Kidney tubule cell (primary cell): ENCODE data around the gene MPRIP.
A peak's percentile ranks its signal among the peaks of the same experiment; 100 is the strongest.
"Not testable (repeated sequence)": the region's sequence is repeated elsewhere in the genome, so short reads cannot be mapped to it uniquely, and the experiment has no call there.

Experiments
- DNase-seq: peaks from one replicate; pipeline ENCODE4 v3.0.0-alpha.2; 2018; ENCODE audit warnings: low spot score

MPRIP gene

GRCh38 chr17:17042384-17042736 lies at the start of gene MPRIP:
Gene MPRIP (plus strand): TSS chr17:17042457. CDS start chr17:17042849, 392 bp downstream.
- no peak for DNase-seq

GRCh38 chr17:16994631-16995030 lies 47.6 kb upstream of the MPRIP start:
- DNase-seq = no peak

- no peak for DNase-seq
Measured at GRCh38 chr17:16995930-16996329, 46.3 kb upstream of the MPRIP start.

DNA sequence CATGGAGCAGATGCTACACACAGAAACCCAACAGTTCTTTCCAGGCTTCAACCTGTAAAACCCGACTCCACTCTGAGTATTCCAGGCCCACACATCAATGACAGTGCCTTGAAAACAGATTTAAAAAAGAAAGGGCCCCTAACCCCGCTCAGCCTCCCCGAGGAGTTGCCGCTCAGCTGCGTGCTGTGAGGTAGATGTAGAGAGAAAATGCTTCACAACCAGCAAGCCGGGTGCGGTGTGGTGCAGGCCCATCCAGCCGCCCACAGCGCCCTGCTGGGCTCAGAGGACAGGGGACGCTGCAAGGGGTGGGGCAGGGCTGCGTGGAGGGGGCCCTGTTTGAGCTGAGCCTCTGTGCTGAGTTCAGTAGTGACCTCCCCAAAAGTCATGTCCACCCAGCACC lies 45.5 kb upstream of the MPRIP start:
- DNase-seq = not testable (repeated sequence)

- no peak for DNase-seq
Measured at GRCh38 chr17:16997514-16998429, 44.5 kb upstream of the MPRIP start.

DNA sequence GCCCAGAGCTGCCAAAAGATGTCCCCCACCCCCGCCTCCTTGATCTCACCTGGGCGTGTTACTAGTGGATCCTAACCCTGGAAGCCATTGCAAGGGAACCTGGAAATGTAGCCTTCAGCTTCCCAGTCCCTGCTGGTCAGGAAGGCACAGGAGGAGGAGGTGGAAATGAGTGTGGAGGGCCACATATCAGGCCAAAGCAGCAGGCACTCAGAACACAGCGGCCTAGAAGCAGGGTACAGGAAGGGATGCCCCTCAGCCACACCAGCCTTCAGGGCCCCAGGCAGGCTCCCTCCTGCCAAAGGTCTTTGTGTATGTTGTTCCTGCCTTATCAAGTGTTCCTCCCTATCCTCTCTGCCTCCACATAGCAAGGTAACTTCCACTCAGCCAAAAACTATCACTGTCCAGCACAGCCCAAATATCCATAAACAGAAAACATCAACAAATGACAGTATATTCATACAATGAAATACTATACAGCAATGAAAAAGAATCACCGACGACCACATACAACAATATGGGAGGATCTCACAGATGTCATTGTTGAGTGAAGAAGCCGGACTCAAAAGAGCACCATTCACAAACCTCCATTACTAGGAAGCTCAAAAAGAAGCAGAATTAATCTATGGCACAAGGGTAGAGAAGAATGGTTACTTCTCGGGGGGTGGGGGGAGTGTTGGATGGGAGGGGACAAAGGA lies 42.2 kb upstream of the MPRIP start:
- no peak for DNase-seq

DNA sequence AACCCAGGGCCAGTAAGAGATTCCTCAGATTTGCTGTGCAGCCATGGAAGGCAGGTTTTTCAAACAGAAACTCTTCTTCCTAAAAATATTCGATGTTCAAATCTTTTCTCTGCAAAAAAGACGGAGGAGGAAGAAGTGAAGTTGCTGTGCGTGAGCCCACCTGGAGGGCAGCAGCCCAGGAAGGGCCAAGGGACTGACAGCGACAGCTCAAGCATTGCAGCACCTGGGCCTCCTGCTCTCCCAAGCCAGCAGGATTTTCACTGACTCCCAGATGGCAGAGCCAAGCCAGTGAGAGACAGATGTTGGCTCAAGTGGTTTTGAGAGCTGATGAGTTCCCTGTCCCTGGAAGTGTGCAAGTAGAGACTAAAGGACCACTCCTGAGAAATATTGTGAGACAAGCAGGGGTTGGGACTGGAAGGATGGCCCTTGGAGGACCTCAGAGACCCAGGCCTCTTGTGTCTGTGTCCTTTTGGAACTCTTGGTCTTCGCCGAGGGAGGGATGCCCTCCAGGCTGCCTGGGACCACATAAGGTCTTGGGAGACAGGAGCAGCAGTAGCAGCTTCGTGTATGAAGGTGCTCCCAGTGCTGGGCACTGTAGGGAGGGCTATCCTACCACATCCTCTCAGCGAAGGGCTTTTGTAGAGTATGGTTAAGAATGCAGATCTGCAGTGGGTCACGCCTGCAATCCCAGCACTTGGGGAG lies 41.0 kb upstream of the MPRIP start:
- no peak for DNase-seq

DNA sequence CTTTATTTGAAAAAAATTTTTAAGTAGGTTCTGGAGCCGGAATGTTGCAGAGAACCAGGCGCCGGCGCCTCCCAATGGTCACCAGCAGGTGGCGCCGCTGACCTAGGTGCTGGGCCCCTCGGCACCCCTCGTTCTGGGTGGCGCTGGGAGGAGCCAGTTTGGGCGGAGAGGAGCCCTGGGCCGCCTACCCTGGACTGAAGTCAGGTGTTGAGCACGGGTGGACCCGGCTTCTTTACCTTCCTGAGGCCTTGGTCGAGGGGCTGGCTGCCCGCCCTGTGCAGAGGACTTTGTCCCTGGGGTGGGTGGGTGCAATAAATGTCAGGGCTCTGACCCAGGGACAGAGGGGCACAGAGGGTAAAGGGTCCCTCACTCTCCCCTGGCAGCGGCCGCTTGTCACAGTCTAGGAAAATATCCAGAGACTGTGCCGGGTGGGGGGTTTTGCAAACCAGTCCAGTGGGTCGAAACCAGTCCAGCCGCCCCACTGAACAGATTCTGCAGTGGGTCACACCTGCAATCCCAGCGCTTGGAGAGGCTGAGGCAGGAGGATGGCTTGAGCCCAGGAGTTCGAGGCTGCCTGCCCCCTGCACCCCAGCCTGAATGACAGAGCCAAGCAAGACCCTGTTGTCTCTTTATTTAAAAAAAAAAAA lies 40.3 kb upstream of the MPRIP start:
- DNase-seq = peak; percentile 73

DNA sequence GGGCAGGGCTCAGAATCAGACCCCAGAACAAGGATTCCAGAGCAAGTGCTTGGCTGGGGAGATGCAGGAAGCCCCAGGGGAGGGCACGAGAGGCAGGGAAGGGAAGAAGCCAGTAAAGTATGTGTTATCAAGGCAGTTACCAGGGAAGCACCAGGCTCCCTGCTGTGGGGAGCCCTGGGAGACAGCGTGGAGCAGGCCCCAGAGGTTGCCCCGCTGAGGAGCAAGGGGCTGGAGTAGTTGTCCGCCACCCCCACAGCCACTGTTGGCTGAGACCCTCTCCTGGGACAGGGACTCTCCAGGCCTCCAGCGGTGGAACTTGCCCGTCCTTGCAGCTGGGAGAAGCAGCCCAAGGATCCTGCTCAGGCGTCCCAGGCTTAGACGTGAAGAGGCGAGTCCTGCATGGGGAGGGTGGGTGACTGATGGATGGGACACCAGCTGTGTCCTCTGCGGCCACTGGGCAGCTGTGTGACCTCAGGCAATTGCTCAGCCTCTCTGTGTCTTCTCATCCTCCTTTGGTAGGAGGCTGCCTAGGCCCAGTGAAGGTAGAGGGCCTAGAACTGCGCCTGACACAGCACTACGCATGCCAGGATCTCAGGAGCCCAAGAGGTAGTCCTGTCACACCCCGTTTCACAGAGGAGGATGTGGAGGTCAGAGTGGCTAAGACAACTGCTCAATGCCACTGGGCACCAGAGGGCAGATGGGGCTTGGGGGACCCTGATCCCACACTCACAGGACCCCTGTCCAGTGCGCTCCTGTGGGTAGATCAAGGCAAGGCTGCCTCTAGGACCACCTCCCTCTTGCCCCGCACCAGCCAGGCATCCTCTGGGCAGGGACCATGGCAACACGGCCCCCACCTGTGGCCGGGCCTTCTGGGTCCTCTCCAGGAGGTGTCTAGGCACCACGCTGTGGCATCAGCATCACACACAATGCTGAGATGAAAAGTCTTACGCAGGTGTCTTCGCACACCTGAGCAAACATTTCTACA lies 39.2 kb upstream of the MPRIP start:
- DNase-seq = not testable (repeated sequence)

- DNase-seq = no peak
Measured at GRCh38 chr17:17004251-17004996, 37.8 kb upstream of the MPRIP start.

DNA sequence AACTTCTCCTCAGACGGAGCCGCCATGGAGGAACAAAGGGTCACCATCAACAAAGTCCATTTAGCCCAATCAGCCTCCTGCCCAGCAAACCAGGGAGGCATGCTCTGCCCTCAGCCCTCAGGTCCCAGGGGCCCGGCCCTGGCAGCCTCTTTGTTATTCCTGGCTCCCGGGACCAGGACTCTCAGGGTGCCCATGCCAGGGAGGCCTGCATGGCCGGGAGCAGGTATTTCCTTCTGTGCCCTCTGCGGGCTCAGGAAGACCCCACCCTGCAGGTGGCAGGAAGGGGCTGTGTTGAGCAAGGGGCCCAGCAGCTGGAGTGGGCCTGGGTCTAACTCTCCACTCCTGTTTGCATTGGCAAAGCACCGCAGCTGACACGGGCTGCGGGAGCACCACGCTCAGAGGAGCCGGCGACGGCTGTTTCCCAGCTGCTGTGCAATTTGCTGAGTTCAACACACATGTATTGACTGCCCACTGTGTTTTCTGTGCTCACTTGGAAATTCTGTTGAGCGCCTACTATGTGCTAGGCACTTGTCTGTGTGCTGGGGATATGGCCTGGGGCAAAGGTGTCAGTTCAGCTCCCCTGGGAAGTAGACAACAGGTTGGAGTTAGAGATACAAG lies 37.2 kb upstream of the MPRIP start:
- not testable (repeated sequence) for DNase-seq

GRCh38 chr17:17007891-17008290 lies 34.4 kb upstream of the MPRIP start:
- peak; percentile 33 for DNase-seq

- not testable (repeated sequence) for DNase-seq
Measured at GRCh38 chr17:17008621-17009397, 33.4 kb upstream of the MPRIP start.

- peak; percentile 30 for DNase-seq
Measured at GRCh38 chr17:17009972-17010371, 32.3 kb upstream of the MPRIP start.

DNA sequence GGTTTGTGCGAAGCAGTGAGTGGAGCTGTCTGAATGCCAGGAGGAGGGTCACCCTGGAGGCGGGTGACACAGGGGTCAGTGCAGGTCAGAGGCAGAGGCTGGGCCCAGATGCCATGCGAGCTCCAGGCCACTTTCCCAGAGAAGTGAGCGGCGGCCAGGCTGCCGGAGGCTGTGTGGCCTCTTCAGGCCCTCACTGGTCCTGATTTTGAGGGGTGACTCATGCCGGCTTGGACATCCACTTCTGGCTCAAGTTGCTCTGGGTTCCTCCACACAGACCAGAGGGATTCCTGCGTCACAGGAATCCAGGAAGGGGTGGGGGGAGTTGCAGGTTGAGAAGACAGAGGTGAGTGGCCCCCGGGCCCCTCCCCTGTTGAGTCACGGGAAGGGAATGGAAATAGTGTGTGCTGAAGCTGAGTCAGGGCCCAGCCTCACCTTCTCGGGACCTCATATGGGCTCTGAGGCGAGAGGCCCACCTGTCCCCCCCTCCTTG lies 31.7 kb upstream of the MPRIP start:
- DNase-seq = not testable (repeated sequence)

DNA sequence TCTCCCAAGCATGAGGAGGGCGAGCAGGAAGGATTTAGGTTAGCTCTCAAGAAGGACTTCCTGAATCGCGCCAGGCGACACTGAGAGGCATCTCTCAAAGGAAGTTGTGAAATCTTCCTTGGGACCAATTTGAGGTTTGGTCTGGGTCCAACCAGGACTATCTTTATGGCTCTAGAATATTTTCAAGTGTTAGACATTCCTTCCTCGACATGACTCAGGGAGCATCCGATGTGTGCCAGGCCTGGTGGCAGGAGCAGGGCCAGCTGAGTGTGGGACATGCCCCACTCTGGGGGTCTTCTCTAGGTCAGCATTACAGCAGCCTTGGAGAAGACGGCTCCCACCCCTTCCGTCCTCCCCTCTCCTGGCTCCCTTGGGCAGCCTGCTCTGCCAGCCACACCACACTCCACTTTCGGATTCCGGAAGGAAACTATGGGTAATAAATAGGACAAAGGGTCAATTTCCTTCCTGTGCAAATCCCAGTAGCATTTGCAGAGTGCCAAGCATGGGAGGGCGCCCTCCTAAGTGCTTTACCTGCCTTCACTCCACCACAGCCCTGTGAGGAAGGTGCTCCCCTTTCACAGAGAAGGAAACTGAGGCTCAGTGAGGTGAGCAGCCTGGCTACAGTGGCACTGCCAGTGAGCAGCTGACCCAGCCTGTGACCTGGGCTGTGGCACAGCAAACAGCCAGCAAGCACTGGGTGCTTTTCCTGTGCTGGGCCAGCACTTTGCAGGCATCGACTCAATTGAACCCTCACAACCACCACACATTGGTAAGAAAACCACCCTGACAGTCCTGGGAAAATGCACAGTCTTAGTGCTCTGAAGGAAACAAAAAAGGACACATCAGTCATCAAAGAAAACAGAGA lies 31.0 kb upstream of the MPRIP start:
- peak; percentile 92 for DNase-seq

DNA sequence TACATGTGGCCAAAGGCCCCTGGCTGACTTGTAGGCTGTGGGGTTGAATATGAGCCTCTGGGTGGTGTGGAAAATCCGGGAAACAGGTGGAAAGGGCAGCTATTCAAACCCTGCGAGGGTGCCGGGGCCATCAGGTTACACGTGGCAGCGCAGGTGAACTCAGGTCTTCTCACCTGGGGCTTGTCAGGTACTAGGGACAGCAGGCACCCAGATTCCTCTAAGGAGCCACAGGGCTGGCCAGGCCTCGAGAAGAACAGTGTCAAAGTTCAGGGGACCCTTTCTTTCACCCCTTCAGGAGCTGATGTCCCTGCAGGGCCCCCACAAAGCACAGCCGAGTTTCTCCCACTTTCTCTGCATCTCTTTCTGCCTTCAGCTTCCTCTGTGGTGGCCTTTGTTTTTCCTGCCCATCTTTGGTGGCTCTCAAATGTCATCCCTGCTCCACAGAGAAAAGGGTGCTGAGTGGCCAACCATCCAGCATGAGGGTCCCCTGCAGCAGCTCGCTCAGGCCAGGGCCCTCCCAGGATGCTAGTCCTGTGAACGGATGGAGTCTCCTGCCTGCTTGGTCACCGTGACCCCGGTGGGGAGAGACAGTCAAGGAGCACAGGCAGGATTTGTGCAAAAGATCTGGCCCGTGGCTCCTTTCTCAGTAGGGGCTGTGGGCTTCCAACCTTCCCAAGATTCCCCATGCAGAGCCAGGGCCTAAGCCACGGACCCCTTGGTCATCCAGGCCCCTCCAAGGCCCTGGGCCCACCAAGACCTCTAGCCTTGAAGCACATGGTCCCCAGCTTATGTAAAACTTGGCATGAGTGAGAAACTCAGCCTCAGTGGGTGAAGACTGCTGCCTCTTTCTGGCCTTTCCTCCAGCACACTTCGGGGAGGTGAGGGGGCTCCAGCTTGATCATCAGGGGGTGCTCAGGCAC lies 28.2 kb upstream of the MPRIP start:
- not testable (repeated sequence) for DNase-seq
